ENCODE data around the gene TACR2. TPM values are rescaled to one million over a fixed set of nuclear protein-coding genes. Genes with fewer than 3 reads are reported as not detected.

The TACR2 gene
- total and polyA plus RNA-seq, 2 experiments from 2014 or later, result not detected

- peaks cover 32% of the 10 kb centered on the region for H3K36me3 ChIP-seq (ENCODE audit: insufficient read depth)
- no peaks in the 10 kb centered on the region for H3K9me2 ChIP-seq (ENCODE audit: insufficient read depth)
- Mint-ChIP-seq H3K36me3 (ENCODE audit: low read depth) (peaks cover 63% of the 10 kb centered on the region), H3K9me3 (no peaks in the 10 kb centered on the region), H3K27me3 (ENCODE audit: insufficient read depth, low read depth, poor library complexity) (peaks cover 7% of the 10 kb centered on the region), H3K4me3 (no peak overlapping the region), H3K4me1 (peaks cover 22% of the 10 kb centered on the region), H3K27ac (no peak overlapping the region)
- ATAC-seq (no peak), DNase-seq (ENCODE audit: low spot score) (no peak)
- H3K27me3 ChIP-seq (ENCODE audit: insufficient read depth), result no peaks in the 10 kb centered on the region
- no peaks in the 10 kb centered on the region; the same call in 1 of the 2 replicates for H4K20me1 ChIP-seq (replicated peaks; ENCODE audit: insufficient read depth)
- no peak overlapping the region for H2AFZ ChIP-seq
- H3F3A ChIP-seq (replicated peaks; ENCODE audit: low read depth), result 0 out of 2 replicates have a peak, but pooled peaks cover 3% of the 10 kb centered on the region
- peaks cover 8% of the 10 kb centered on the region; the same call in 1 of the 2 replicates for H3K4me1 ChIP-seq (ENCODE audit: insufficient read depth)
- no peak overlapping the region for H3K27ac ChIP-seq (ENCODE audit: low read depth)
- no peak overlapping the region for H3K4me2 ChIP-seq
- H3K4me3 ChIP-seq, result no peak overlapping the region
- TF ChIP-seq, protein P1, sequence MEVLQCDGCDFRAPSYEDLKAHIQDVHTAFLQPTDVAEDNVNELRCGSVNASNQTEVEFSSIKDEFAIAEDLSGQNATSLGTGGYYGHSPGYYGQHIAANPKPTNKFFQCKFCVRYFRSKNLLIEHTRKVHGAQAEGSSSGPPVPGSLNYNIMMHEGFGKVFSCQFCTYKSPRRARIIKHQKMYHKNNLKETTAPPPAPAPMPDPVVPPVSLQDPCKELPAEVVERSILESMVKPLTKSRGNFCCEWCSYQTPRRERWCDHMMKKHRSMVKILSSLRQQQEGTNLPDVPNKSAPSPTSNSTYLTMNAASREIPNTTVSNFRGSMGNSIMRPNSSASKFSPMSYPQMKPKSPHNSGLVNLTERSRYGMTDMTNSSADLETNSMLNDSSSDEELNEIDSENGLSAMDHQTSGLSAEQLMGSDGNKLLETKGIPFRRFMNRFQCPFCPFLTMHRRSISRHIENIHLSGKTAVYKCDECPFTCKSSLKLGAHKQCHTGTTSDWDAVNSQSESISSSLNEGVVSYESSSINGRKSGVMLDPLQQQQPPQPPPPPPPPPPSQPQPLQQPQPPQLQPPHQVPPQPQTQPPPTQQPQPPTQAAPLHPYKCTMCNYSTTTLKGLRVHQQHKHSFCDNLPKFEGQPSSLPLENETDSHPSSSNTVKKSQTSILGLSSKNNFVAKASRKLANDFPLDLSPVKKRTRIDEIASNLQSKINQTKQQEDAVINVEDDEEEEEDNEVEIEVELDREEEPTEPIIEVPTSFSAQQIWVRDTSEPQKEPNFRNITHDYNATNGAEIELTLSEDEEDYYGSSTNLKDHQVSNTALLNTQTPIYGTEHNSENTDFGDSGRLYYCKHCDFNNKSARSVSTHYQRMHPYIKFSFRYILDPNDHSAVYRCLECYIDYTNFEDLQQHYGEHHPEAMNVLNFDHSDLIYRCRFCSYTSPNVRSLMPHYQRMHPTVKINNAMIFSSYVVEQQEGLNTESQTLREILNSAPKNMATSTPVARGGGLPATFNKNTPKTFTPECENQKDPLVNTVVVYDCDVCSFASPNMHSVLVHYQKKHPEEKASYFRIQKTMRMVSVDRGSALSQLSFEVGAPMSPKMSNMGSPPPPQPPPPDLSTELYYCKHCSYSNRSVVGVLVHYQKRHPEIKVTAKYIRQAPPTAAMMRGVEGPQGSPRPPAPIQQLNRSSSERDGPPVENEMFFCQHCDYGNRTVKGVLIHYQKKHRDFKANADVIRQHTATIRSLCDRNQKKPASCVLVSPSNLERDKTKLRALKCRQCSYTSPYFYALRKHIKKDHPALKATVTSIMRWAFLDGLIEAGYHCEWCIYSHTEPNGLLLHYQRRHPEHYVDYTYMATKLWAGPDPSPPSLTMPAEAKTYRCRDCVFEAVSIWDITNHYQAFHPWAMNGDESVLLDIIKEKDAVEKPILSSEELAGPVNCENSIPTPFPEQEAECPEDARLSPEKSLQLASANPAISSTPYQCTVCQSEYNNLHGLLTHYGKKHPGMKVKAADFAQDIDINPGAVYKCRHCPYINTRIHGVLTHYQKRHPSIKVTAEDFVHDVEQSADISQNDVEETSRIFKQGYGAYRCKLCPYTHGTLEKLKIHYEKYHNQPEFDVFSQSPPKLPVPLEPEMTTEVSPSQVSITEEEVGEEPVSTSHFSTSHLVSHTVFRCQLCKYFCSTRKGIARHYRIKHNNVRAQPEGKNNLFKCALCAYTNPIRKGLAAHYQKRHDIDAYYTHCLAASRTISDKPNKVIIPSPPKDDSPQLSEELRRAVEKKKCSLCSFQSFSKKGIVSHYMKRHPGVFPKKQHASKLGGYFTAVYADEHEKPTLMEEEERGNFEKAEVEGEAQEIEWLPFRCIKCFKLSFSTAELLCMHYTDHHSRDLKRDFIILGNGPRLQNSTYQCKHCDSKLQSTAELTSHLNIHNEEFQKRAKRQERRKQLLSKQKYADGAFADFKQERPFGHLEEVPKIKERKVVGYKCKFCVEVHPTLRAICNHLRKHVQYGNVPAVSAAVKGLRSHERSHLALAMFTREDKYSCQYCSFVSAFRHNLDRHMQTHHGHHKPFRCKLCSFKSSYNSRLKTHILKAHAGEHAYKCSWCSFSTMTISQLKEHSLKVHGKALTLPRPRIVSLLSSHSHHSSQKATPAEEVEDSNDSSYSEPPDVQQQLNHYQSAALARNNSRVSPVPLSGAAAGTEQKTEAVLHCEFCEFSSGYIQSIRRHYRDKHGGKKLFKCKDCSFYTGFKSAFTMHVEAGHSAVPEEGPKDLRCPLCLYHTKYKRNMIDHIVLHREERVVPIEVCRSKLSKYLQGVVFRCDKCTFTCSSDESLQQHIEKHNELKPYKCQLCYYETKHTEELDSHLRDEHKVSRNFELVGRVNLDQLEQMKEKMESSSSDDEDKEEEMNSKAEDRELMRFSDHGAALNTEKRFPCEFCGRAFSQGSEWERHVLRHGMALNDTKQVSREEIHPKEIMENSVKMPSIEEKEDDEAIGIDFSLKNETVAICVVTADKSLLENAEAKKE (CRISPR knock-in tag; IDR thresholded peaks at IDR 0.05), result no peak
- TF ChIP-seq ZNF331 (CRISPR knock-in tag; IDR thresholded peaks at IDR 0.05; ENCODE audit: low read depth) (no peak), EZH2phosphoT487 (IDR thresholded peaks at IDR 0.05; ENCODE audit: unreplicated experiment) (no peak), REST (IDR thresholded peaks at IDR 0.05; ENCODE audit: unreplicated experiment) (no peak), CREB1 (CRISPR knock-in tag; IDR thresholded peaks at IDR 0.05; ENCODE audit: low read depth) (no peak), EZH2 (IDR thresholded peaks at IDR 0.05; ENCODE audit: low read depth, unreplicated experiment) (no peak), JUNB (IDR thresholded peaks at IDR 0.05; ENCODE audit: unreplicated experiment) (no peak), POLR2AphosphoS5 (IDR thresholded peaks at IDR 0.05; ENCODE audit: low read depth) (no peak), ZNF114 (CRISPR knock-in tag; IDR thresholded peaks at IDR 0.05) (no peak), ETS1 (IDR thresholded peaks at IDR 0.05) (no peak), STAT1 (IDR thresholded peaks at IDR 0.05; ENCODE audit: unreplicated experiment) (no peak), NANOG (IDR thresholded peaks at IDR 0.05; ENCODE audit: borderline replicate concordance) (no peak)
- no peaks in the 10 kb centered on the region for H3K79me2 ChIP-seq (replicated peaks; ENCODE audit: insufficient read depth)
These were observed 15.3 kb downstream of the TACR2 start for GRCh38 chr10:69401416-69401815.

Data from GM23338 (cell line).